BJ (cell line): ENCODE data around the gene PRKCZ. TPM values are rescaled to one million over a fixed set of nuclear protein-coding genes. Genes with fewer than 3 reads are reported as not detected.

Experiments
- CTCF ChIA-PET: fragments of 350-600 bp; formaldehyde crosslinking; extraction: SDS; loops from one replicate; lab custom pipeline; 2021; ENCODE audit warnings: antibody characterized with exemption, inconsistent platforms; lab: Yijun Ruan, JAX
- POLR2A ChIA-PET: fragments of 300-600 bp; sonication (Branson Sonifier 250); formaldehyde crosslinking; extraction: SDS; loops from one replicate; lab custom pipeline; 2021; ENCODE audit warnings: antibody characterized with exemption; lab: Charles Lee
- DNase-seq: peaks from one replicate; pipeline ENCODE4 v3.0.0-alpha.2; 2011; ENCODE audit warnings: low read depth
- H3K27me3 ChIP-seq: 2 replicates; pipeline ENCODE4 v1.6.0; 2011; ENCODE audit warnings: low read length; ENCODE audit not compliant: control insufficient read depth, insufficient read depth
- H3K36me3 ChIP-seq: 2 replicates; pipeline ENCODE4 v1.5.1; 2011; ENCODE audit warnings: low read length; ENCODE audit not compliant: control insufficient read depth, insufficient read depth
- H3K4me3 ChIP-seq: 2 replicates; pipeline ENCODE4 v1.5.1; 2011; ENCODE audit warnings: low read depth, mild to moderate bottlenecking, control low read depth, low read length
- polyA plus RNA-seq: library from polyadenylated mRNA; depleted of rRNA; stranded (reverse); fragments of >200 nt; gene quantifications from 2 replicates; pipeline ENCODE4 v1.2.3, GENCODE V29; 2011
- TF ChIP-seq, protein P1 (sequence below): IDR thresholded peaks from 2 replicates; pipeline ENCODE4 v1.5.1; 2011; ENCODE audit warnings: low read depth, mild to moderate bottlenecking, control low read depth, inconsistent platforms, low read length, moderate library complexity; ENCODE audit not compliant: insufficient read depth

The PRKCZ gene
- polyA plus RNA-seq, 1 experiment = 2.3 TPM

DNA sequence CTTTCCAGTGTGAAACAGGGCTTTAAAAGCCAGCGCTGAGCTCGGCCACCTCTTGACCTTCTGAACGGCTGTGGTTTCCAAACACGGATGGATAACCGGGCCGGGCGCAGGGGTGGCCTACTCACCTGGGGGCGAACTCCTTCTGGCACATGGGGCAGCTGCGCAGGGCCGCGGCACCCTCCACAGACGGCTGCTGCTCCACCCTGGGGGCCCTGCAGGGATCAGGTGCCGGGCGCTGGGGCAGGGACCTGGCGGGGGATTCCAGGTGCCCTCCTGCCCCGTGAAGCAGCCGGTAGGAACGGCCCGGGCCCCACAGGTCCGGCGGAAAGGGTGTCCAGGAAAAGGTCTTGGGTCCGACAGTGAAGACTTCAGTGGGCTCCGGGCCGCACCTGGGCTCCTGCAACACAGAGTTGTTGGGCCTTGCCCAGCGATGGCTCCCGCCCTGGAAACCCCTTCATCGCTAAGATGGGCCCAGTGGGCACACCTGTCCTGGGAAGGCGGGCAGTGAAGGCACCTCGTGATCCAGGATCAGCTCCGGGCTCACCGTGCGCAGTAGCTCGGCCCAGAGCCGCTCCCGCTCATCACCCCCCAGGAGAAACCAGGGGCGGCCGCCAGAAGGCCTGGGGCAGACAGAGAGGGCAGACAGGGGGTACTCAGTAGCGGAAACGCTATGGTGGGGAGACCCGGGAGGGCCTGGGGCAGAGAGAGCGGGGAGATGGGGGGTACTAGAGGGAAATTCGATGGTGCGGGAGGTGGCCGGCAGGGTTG is 143.5 kb downstream of the PRKCZ start:
- no peak for DNase-seq
- ChIA-PET CTCF (interaction anchor here (1.1 to 13.2 kb wide), 3 partner anchors 14 to 186 kb away, joined by 3 to 328 read pairs (median 25); no protein-coding TSS in a partner anchor), POLR2A (no interaction called here)
- H3K4me3 ChIP-seq = peak overlapping the region; percentile 57
- H3K36me3 ChIP-seq = peaks cover 1% of the 10 kb centered on the region; the same call in 1 of the 2 replicates
- H3K27me3 ChIP-seq = no peaks in the 10 kb centered on the region
- TF ChIP-seq, protein P1, sequence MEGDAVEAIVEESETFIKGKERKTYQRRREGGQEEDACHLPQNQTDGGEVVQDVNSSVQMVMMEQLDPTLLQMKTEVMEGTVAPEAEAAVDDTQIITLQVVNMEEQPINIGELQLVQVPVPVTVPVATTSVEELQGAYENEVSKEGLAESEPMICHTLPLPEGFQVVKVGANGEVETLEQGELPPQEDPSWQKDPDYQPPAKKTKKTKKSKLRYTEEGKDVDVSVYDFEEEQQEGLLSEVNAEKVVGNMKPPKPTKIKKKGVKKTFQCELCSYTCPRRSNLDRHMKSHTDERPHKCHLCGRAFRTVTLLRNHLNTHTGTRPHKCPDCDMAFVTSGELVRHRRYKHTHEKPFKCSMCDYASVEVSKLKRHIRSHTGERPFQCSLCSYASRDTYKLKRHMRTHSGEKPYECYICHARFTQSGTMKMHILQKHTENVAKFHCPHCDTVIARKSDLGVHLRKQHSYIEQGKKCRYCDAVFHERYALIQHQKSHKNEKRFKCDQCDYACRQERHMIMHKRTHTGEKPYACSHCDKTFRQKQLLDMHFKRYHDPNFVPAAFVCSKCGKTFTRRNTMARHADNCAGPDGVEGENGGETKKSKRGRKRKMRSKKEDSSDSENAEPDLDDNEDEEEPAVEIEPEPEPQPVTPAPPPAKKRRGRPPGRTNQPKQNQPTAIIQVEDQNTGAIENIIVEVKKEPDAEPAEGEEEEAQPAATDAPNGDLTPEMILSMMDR = no peak

DNA sequence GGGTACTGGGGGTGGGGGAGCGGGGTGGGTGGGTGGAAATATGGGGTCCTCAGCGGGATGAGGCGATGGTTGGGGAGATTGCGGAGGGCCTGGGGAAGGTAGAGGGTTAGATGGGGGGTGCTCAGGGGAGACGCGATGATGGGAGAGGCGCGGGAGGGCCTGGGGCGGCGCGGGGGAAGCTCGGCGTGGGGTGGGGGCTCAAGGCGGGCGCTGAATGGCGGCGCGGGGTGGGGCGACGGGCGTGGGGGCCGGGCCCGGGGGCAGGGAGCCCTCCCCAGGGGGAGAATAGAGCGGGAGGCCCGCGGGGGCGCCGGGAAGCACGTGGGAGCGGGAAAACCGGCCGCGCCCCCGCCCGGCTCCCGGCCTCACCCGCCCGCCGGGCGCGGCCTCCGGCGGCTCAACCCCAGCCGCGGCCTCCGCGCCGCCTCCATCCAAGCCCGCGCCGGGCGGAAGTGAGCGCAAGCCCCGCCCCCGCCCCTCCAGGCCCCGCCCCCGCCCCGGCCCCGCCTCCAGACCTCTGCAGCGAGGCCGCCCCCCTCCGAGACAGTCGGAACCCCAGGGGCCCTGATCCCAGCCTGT is 144.2 kb downstream of the PRKCZ start, which contains the start of gene FAAP20:
FAAP20 (minus strand) TSS at position 454 of the 579 bp plus-strand sequence; CDS start at position 431, 23 bp downstream.
- ChIA-PET POLR2A (interaction anchor here (0.5 to 1.1 kb wide), 4 partner anchors 10 to 392 kb away, joined by 3 to 4 read pairs (median 4); partner anchors contain the start of genes MORN1 and RER1), CTCF (interaction anchor here (0.6 to 13.2 kb wide), 38 partner anchors 10 to 362 kb away, joined by 3 to 328 read pairs (median 4); partner anchors contain the start of genes MORN1, PEX10, RER1 and TNFRSF14)
- TF ChIP-seq, protein P1 = no peak
- H3K36me3 ChIP-seq = peaks cover 1% of the 10 kb centered on the region; the same call in 1 of the 2 replicates
- DNase-seq = no peak
- H3K4me3 ChIP-seq = peak within 1 kb of the TSS; percentile 61
- no peaks in the 10 kb centered on the region for H3K27me3 ChIP-seq

DNA sequence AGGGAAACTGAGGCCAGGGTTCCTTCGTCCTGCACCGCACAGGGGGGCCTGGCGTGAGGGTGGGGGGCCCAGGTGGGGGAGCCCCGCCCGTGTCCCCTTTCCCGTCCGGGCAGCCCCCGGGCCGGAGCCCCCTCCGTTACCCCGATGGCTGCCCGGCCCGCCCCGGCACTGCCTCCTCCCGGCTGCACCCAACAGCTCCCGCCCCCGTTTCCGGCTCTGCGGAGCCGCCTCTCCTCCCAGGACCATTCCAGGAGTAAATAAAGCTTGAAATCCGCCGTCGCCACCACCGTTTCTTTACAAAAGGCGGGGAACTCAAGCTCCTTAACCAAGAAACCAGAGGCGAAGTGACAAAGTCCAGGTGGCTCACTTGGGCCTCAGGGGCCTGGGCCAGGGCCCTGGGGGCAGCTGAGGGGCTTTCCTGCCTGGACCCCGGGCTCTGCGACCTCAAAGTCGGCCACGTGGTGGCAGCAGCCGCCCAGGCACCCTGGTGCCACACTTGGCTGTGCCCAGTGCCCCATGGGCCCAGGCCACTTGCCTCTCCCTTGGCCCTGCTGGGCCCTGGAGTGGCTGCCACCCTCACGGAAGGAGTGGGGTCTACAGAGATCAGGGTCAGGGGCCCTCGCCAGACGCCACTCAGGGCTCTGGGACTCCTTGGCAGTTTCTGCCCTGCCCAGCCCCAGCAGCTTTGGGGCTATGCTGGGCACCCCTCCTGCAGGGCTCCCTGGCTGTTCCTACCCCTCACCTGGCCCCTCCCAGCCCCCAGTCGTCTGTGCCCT is 144.9 kb downstream of the PRKCZ start:
- TF ChIP-seq, protein P1 = peak; percentile 90
- Histone ChIP-seq H3K27me3 (no peaks in the 10 kb centered on the region), H3K4me3 (peak overlapping the region; percentile 61), H3K36me3 (peaks cover 1% of the 10 kb centered on the region; the same call in 1 of the 2 replicates)
- POLR2A ChIA-PET = interaction anchor here (0.5 to 1.1 kb wide), 4 partner anchors 9 to 391 kb away, joined by 3 to 4 read pairs (median 4); partner anchors contain the start of genes MORN1 and RER1
- peak; percentile 26 for DNase-seq
- CTCF ChIA-PET = interaction anchor here (0.6 to 13.2 kb wide), 40 partner anchors 9 to 362 kb away, joined by 3 to 328 read pairs (median 4); partner anchors contain the start of genes MORN1, PEX10, RER1 and TNFRSF14

DNA sequence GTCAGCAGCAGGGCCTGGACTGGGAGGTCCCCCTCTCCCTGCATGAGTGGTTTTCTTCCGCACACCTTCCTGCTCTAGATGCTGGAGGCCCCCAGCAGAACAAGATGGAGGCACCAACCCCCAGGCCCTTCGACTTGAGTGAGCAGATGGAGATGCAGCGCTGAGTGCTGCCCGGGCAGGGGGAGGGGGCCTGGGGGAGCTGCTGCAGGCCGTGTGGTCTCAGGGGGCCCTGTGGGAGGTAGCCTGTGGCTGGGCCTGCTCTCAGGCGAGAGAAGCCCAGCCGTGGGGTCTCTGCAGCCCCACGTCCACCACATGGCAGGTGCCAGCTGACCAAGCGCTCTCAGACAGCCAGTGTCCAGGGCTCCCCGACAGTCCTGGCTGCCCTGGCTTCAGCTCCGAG is 145.6 kb downstream of the PRKCZ start:
- no peaks in the 10 kb centered on the region; the same call in 1 of the 2 replicates for H3K36me3 ChIP-seq
- TF ChIP-seq, protein P1 = no peak
- DNase-seq = no peak
- ChIA-PET POLR2A (no interaction called here), CTCF (interaction anchor here (0.6 to 13.2 kb wide), 18 partner anchors 8 to 330 kb away, joined by 3 to 328 read pairs (median 7); partner anchors contain the start of genes MORN1 and RER1)
- no peak overlapping the region for H3K4me3 ChIP-seq
- H3K27me3 ChIP-seq = no peaks in the 10 kb centered on the region
